Right lobe of liver (tissue), 6 donors: ENCODE data around the gene TMEFF2. TPM values are rescaled to one million over a fixed set of nuclear protein-coding genes. Genes with fewer than 3 reads are reported as not detected.

ENCODE experiments used
- ATAC-seq, 4 donors: fragments of 200-7000 bp; cut with Tn5 transposase; one replicate each; pipeline ENCODE4 v1.9.1; 2020; ENCODE audit warnings: mild to moderate bottlenecking in 4 of 4, moderate library complexity in 4 of 4
- DNase-seq, 3 donors: peaks; one replicate each; pipeline ENCODE4 v3.0.0-alpha.2; 2020
- H3K27ac ChIP-seq, 3 donors: fragments of 200-600 bp; one replicate each; pipeline ENCODE4 v1.8.0; 2022
- H3K27me3 ChIP-seq, 2 donors: fragments of 200-600 bp; one replicate each; pipeline ENCODE4 v1.8.0; 2022
- H3K36me3 ChIP-seq, 4 donors: fragments of 200-600 bp; sonication (generic) in 1 of 4; one replicate each; pipeline versions ENCODE4 v1.5.1 to v1.8.0; 2017 to 2022; ENCODE audit warnings: control low read depth in 1 of 4
- H3K4me1 ChIP-seq, 4 donors: fragments of 200-600 bp; sonication (generic) in 1 of 4; one replicate each; pipeline versions ENCODE4 v1.5.1 to v1.8.0; 2017 to 2022; ENCODE audit warnings: control low read depth in 1 of 4
- H3K4me3 ChIP-seq, 3 donors: fragments of 200-600 bp; one replicate each; pipeline ENCODE4 v1.8.0; 2022
- H3K9me3 ChIP-seq, 4 donors: fragments of 200-600 bp; sonication (generic) in 1 of 4; one replicate each; pipeline versions ENCODE4 v1.5.1 to v1.8.0; 2017 to 2022; ENCODE audit warnings: control low read depth in 1 of 4
- POLR2A ChIP-seq: fragments of 450-650 bp; IDR thresholded peaks from one replicate; pipeline ENCODE4 v1.6.1; 2017; ENCODE audit warnings: antibody characterized with exemption, mild to moderate bottlenecking
- WGBS: methylation state at CpG from one replicate; pipeline ENCODE4 v1.1.6; 2018; ENCODE audit warnings: low coverage, low lambda C conversion rate; ENCODE audit not compliant: insufficient coverage; ENCODE audit errors: missing lambda C conversion rate; 5-methylcytosine and 5-hydroxymethylcytosine counted together
- intact Hi-C, 2 donors: fragments of 100-400 bp; cut with DNase I; formaldehyde crosslinking; loops; one replicate each; pipeline versions ENCODE4 v1.11.2 to v1.14.1; 2022
- total RNA-seq, 6 experiments: library from RNA; depleted of rRNA in 2 of 6; stranded (reverse); fragments of >200 nt in 2 of 6; fragmentation: NEBNext Ultra II Directional in 3 of 6; extraction: Animal tissue kit (Norgen Biotek cat#: 25700) in 3 of 6; gene quantifications; one replicate each; pipeline versions ENCODE4 v1.1.0 to v1.2.4, GENCODE V29; 2016 to 2023
- TF ChIP-seq, protein P1 (sequence below), 4 donors: fragments of 200-600 bp in 3 of 4; fragments of 450-650 bp in 1 of 4; IDR thresholded peaks; one replicate each; pipeline versions ENCODE4 v1.5.1 to v1.8.0; 2016 to 2022; ENCODE audit warnings: antibody characterized with exemption in 4 of 4, mild to moderate bottlenecking in 2 of 4
- donor health status: DM: no; HTN: yes; CAD: no.
- donor health status: DM: no; HTN: no; CAD: no.
- donor health status: DM: no; HTN: no; CAD: no.
- donor health status: DM: no; HTN: yes; CAD: no.
- donor health status: DM: no; HTN: yes; CAD: no.

TMEFF2 gene
- total RNA-seq, 6 experiments from 2014 or later, result not detected

DNA sequence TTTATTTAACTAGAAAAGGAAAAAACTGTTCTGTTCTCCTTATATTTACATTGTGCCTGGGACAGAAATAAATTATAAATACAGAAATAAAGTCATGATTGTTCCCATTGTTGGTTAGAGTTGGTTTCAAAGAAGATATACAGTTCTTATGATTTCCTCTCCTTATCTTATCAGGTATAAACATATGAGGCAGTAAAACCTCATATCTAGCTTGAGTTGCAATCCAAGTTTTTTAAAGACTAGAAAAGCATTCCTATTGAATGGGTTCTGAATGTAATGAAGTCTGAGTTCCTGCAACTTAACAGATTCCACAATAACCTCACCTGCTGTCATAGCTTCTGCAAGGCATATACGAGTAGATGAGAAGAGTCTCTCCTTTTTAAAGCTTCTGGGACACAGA, 233.2 kb downstream of the TMEFF2 start:
- 54% methylated on average over 1 of the region's 1 CpG for WGBS
- Histone ChIP-seq H3K4me3 (no peak overlapping the region), H3K27me3 (no peaks in the 10 kb centered on the region), H3K9me3 (no peaks in the 10 kb centered on the region), H3K36me3 (no peaks in the 10 kb centered on the region), H3K4me1 (no peaks in the 10 kb centered on the region), H3K27ac (no peak overlapping the region)
- intact Hi-C loops, result no loop called here
- ATAC-seq, result peak in 3 of 4 donors; percentile 27 to 64 (median 55)
- TF ChIP-seq POLR2A, result no peak
- TF ChIP-seq, protein P1, sequence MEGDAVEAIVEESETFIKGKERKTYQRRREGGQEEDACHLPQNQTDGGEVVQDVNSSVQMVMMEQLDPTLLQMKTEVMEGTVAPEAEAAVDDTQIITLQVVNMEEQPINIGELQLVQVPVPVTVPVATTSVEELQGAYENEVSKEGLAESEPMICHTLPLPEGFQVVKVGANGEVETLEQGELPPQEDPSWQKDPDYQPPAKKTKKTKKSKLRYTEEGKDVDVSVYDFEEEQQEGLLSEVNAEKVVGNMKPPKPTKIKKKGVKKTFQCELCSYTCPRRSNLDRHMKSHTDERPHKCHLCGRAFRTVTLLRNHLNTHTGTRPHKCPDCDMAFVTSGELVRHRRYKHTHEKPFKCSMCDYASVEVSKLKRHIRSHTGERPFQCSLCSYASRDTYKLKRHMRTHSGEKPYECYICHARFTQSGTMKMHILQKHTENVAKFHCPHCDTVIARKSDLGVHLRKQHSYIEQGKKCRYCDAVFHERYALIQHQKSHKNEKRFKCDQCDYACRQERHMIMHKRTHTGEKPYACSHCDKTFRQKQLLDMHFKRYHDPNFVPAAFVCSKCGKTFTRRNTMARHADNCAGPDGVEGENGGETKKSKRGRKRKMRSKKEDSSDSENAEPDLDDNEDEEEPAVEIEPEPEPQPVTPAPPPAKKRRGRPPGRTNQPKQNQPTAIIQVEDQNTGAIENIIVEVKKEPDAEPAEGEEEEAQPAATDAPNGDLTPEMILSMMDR (IDR thresholded peaks at IDR 0.05), result no peak
- DNase-seq, result no peak

DNA sequence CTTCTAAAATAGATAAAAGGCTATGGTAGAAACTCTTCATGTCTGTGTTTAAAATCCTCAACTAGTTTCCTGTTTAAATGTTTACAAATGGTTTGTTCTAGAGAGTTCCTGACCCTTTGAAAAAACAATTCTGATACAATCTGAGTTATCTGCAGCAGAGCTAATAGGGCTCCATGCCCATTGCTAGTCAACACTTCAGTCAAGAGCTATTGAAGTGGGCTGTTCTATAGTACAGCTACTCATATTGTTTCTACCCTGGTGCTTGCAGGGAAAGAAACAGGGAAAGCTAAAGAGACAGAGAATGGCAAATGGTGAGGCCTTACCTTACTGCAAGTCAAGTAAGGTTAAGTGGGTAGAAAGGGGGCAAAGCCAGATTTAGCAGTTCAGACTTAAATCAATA, 235.5 kb downstream of the TMEFF2 start:
- Histone ChIP-seq H3K4me1 (no peaks in the 10 kb centered on the region), H3K4me3 (no peak overlapping the region), H3K27me3 (no peaks in the 10 kb centered on the region), H3K36me3 (no peaks in the 10 kb centered on the region), H3K27ac (no peak overlapping the region), H3K9me3 (no peaks in the 10 kb centered on the region)
- intact Hi-C loops, result no loop called here
- ATAC-seq (no peak), DNase-seq (no peak)
- TF ChIP-seq POLR2A, result no peak
- TF ChIP-seq, protein P1 (IDR thresholded peaks at IDR 0.05), result no peak

DNA sequence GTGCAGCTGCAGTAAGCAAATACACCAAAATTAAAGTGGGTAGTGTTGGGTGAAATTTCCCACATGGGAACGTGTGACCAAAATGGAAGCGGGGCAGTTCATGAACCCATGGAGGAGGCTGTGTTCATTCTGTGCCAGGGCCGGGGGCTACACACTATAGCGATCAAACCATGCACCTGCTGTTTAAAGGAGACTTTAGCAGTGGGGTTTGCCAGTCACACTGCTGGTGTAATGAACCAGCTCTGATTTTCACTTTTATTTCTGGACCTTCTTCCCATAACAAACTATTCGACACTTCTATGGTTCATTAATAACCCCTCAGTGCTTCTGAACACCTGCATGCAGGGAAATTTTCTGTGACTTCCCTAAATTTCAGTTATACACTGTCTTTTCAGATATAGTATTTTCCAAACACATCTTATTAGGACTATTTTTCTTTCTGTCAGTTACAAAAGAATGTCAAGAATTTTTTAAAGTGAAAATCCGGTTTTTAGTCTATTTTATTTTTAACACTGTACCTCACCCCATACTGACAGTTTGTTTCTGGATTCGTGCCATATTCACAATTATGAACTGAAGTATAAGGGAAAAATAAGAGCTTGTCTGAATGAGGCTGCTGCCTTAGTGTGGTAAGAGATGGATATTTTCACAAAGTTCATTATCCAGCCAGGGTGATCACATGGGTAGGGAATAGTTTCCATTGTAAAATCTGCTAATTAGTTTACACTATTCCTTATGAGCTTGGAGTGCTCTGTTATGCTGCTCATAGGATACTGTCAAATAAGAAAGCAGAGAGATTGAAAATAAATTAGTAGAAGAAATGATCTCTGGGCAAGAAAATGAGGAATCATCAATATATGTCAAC, 236.5 kb downstream of the TMEFF2 start:
- no peak for ATAC-seq
- no peaks in the 10 kb centered on the region for H3K9me3 ChIP-seq
- no peak overlapping the region for H3K27ac ChIP-seq
- WGBS, result 45% methylated on average over 7 of the region's 7 CpGs
- DNase-seq, result no peak
- H3K36me3 ChIP-seq, result no peaks in the 10 kb centered on the region
- H3K27me3 ChIP-seq, result no peaks in the 10 kb centered on the region
- no peak overlapping the region for H3K4me3 ChIP-seq
- intact Hi-C loops, result no loop called here
- H3K4me1 ChIP-seq, result no peaks in the 10 kb centered on the region
- TF ChIP-seq POLR2A, result no peak
- TF ChIP-seq, protein P1 (IDR thresholded peaks at IDR 0.05), result no peak

DNA sequence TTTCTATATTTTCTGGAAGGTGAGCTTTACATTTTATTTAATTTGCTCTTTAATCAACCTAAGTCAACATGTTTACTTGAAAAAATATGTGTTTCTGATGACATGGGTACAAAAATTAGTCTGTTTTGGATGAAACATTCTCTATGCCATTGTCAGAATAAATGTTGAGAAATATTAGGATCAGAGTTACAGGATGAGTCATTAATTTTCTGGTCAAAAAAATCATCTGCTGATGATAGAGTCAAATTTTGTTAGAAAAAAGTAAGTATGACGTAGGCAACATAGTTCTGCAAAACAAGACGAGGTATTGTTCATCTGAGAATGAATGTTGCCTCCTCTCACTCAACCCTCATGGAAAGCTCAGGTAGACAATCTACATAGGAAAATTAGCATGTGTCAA, 240.3 kb downstream of the TMEFF2 start:
- DNase-seq (no peak), ATAC-seq (no peak)
- no peaks in the 10 kb centered on the region for H3K27me3 ChIP-seq
- no peak for TF ChIP-seq POLR2A
- TF ChIP-seq, protein P1 (IDR thresholded peaks at IDR 0.05), result no peak
- intact Hi-C loops, result no loop called here
- H3K27ac ChIP-seq, result no peak overlapping the region
- H3K9me3 ChIP-seq, result no peaks in the 10 kb centered on the region
- no peaks in the 10 kb centered on the region for H3K4me1 ChIP-seq
- WGBS, result 32% methylated on average over 2 of the region's 2 CpGs
- no peaks in the 10 kb centered on the region for H3K36me3 ChIP-seq
- H3K4me3 ChIP-seq, result no peak overlapping the region
